PC-3 (cell line): ENCODE results near the gene NOG.

Source experiments
- EZH2 ChIP-seq: fragments of 300-600 bp; sonication (generic); IDR thresholded peaks from one replicate; pipeline ENCODE4 v1.6.1; 2017; ENCODE audit warnings: antibody characterized with exemption, mild to moderate bottlenecking, low read length; ENCODE audit not compliant: unreplicated experiment
- TF ChIP-seq, protein P1 (sequence below): fragments of 300-600 bp; sonication (generic); conservative IDR thresholded peaks from 2 replicates; pipeline ENCODE4 v1.5.1; 2017; ENCODE audit warnings: antibody characterized with exemption, low read depth, mild to moderate bottlenecking, low read length

DNA sequence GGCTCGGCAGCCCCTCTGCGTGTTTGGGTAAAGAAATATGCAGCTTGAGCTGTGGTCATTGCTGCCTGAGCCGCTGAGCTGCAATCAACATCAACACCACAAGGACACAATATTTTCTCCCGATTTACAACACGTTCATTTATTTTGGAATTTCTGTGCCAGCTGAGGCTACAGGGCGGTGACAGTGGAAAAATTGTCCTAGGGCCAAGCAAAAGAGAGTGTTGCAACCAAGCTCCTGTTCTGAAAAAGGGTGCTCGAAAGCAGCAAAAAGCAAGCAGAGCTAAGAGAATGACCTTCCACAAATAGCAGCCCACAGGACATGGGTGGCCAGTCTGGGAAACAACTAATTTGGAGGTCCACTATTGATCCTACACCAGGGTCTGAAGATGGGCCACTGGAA, 35.4 kb upstream of the NOG start:
- TF ChIP-seq, protein P1, sequence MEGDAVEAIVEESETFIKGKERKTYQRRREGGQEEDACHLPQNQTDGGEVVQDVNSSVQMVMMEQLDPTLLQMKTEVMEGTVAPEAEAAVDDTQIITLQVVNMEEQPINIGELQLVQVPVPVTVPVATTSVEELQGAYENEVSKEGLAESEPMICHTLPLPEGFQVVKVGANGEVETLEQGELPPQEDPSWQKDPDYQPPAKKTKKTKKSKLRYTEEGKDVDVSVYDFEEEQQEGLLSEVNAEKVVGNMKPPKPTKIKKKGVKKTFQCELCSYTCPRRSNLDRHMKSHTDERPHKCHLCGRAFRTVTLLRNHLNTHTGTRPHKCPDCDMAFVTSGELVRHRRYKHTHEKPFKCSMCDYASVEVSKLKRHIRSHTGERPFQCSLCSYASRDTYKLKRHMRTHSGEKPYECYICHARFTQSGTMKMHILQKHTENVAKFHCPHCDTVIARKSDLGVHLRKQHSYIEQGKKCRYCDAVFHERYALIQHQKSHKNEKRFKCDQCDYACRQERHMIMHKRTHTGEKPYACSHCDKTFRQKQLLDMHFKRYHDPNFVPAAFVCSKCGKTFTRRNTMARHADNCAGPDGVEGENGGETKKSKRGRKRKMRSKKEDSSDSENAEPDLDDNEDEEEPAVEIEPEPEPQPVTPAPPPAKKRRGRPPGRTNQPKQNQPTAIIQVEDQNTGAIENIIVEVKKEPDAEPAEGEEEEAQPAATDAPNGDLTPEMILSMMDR, result no peak
- no peak for TF ChIP-seq EZH2
